ENCODE results near the gene CARF. TPM values are rescaled to one million over a fixed set of nuclear protein-coding genes. Genes with fewer than 3 reads are reported as not detected.
A peak's percentile ranks its signal among the peaks of the same experiment; 100 is the strongest.
"Not testable (repeated sequence)": the region's sequence is repeated elsewhere in the genome, so short reads cannot be mapped to it uniquely, and the experiment has no call there.

The CARF gene
- total RNA-seq, 1 experiment from 2014 or later, result 4.2 TPM

- no peak overlapping the region for H2BK15ac ChIP-seq (ENCODE audit: low read depth, low read length)
- H4K20me1 ChIP-seq (ENCODE audit: control insufficient read depth, insufficient read depth, insufficient read length), result no peaks in the 10 kb centered on the region
- no peak overlapping the region for H3K4ac ChIP-seq (ENCODE audit: low read depth, low read length)
- no peak overlapping the region for H4K8ac ChIP-seq (replicated peaks; ENCODE audit: insufficient read length, low read depth, low read length)
- H3K79me2 ChIP-seq (ENCODE audit: insufficient read depth, low read length), result peaks cover 32% of the 10 kb centered on the region; the same call in 1 of the 2 replicates
- H3K56ac ChIP-seq (ENCODE audit: insufficient read length, low read depth, low read length), result no peak overlapping the region
- no peaks in the 10 kb centered on the region for H3K27me3 ChIP-seq (ENCODE audit: insufficient read depth, low read length)
- H3K27ac ChIP-seq (ENCODE audit: insufficient read length, low read depth, low read length), result no peak overlapping the region
- H3K23me2 ChIP-seq (ENCODE audit: insufficient read length, low read depth, low read length, poor library complexity, severe bottlenecking), result no peaks in the 10 kb centered on the region
- peaks cover 5% of the 10 kb centered on the region for H3K79me1 ChIP-seq (ENCODE audit: insufficient read depth, low read depth, low read length, poor library complexity, severe bottlenecking)
- peak overlapping the region in 2 of 3 experiments; percentile 23 to 74; a peak in 3 of 7 replicates for H3K27ac Mint-ChIP-seq
- TF ChIP-seq CTCF (conservative IDR thresholded peaks at IDR 0.05), result no peak
- no peak overlapping the region for H2AK5ac ChIP-seq (ENCODE audit: insufficient read length, low read length)
- no peak overlapping the region for H4K5ac ChIP-seq (ENCODE audit: insufficient read length, low read depth, low read length)
- H3K4me1 ChIP-seq (ENCODE audit: insufficient read depth, low read length), result no peaks in the 10 kb centered on the region
- no peak overlapping the region for H2AFZ ChIP-seq (ENCODE audit: low read length)
- H2BK20ac ChIP-seq (ENCODE audit: low read depth, low read length, poor library complexity, severe bottlenecking), result no peak overlapping the region
- no peaks in the 10 kb centered on the region for H3K27me3 Mint-ChIP-seq (ENCODE audit: low read depth)
- no peak overlapping the region for H2BK12ac ChIP-seq (ENCODE audit: insufficient read length, low read depth, low read length)
- no peak overlapping the region for H3K9ac ChIP-seq (ENCODE audit: extremely low read depth, insufficient read length, low read length)
- H3K36me3 Mint-ChIP-seq (ENCODE audit: insufficient read depth in 1 of 3, low read depth in 3 of 3), result peaks cover 36 to 45% (median 38%) of the 10 kb centered on the region in 3 experiments
- H3K23ac ChIP-seq (ENCODE audit: insufficient read length, low read depth, low read length), result no peak overlapping the region
- no peak overlapping the region for H2BK120ac ChIP-seq (ENCODE audit: low read depth, low read length, poor library complexity, severe bottlenecking)
- DNase-seq, result no peak
- H3K4me2 ChIP-seq (ENCODE audit: insufficient read depth, insufficient read length, low read length), result peak overlapping the region; percentile 35
- H3T11ph ChIP-seq (ENCODE audit: low read length), result no peak overlapping the region
- H3K4me3 Mint-ChIP-seq, result peak overlapping the region; percentile 99 to 100
- H3K4me1 Mint-ChIP-seq, result peaks cover 14 to 18% of the 10 kb centered on the region in 2 experiments; a peak in 3 of 4 replicates
- no peak overlapping the region for H3K18ac ChIP-seq (ENCODE audit: insufficient read length, low read depth, low read length)
- no peak overlapping the region for H4K91ac ChIP-seq (ENCODE audit: insufficient read length, low read depth, low read length)
- no peak overlapping the region for H3K14ac ChIP-seq (ENCODE audit: insufficient read depth, low read length)
- no peaks in the 10 kb centered on the region for H3K9me3 ChIP-seq (ENCODE audit: control insufficient read depth, low read depth, low read length)
- no CpG with 5 or more reads among the region's 6 CpGs for WGBS (ENCODE audit: extremely low coverage, insufficient read length, low lambda C conversion rate)
- no peak overlapping the region for H2BK5ac ChIP-seq (ENCODE audit: insufficient read length, low read length)
- peaks cover 3 to 8% of the 10 kb centered on the region in 2 experiments; a peak in 4 of 5 replicates for H3K9me3 Mint-ChIP-seq
These were observed 2.5 kb upstream of the CARF start for GRCh38 chr2:202909394-202910192.

- not testable (repeated sequence) for H4K20me1 ChIP-seq (ENCODE audit: control insufficient read depth, insufficient read depth, insufficient read length)
These were observed 1.8 kb upstream of the CARF start for GRCh38 chr2:202910250-202910649.

More at GRCh38 chr2:202910250-202910649, 1.8 kb upstream of the CARF start:
- H2BK12ac ChIP-seq (ENCODE audit: insufficient read length, low read depth, low read length); H3K14ac ChIP-seq (ENCODE audit: insufficient read depth, low read length); H3K27ac ChIP-seq (ENCODE audit: insufficient read length, low read depth, low read length); DNase-seq; H3K4ac ChIP-seq (ENCODE audit: low read depth, low read length); H3K4me1 ChIP-seq (ENCODE audit: insufficient read depth, low read length); H3T11ph ChIP-seq (ENCODE audit: low read length); H3K56ac ChIP-seq (ENCODE audit: insufficient read length, low read depth, low read length); H2BK5ac ChIP-seq (ENCODE audit: insufficient read length, low read length); H3K23ac ChIP-seq (ENCODE audit: insufficient read length, low read depth, low read length); H2BK20ac ChIP-seq (ENCODE audit: low read depth, low read length, poor library complexity, severe bottlenecking); H3K9me3 Mint-ChIP-seq; H2BK15ac ChIP-seq (ENCODE audit: low read depth, low read length); H2BK120ac ChIP-seq (ENCODE audit: low read depth, low read length, poor library complexity, severe bottlenecking); H3K79me1 ChIP-seq (ENCODE audit: insufficient read depth, low read depth, low read length, poor library complexity, severe bottlenecking); H2AK5ac ChIP-seq (ENCODE audit: insufficient read length, low read length); H3K23me2 ChIP-seq (ENCODE audit: insufficient read length, low read depth, low read length, poor library complexity, severe bottlenecking); H4K91ac ChIP-seq (ENCODE audit: insufficient read length, low read depth, low read length); H4K5ac ChIP-seq (ENCODE audit: insufficient read length, low read depth, low read length); H2AFZ ChIP-seq (ENCODE audit: low read length); H3K27me3 Mint-ChIP-seq (ENCODE audit: low read depth); H4K8ac ChIP-seq (replicated peaks; ENCODE audit: insufficient read length, low read depth, low read length); H3K9me3 ChIP-seq (ENCODE audit: control insufficient read depth, low read depth, low read length); H3K27me3 ChIP-seq (ENCODE audit: insufficient read depth, low read length); H3K18ac ChIP-seq (ENCODE audit: insufficient read length, low read depth, low read length): not testable (repeated sequence)
- peaks cover 14 to 18% of the 10 kb centered on the region in 2 experiments; a peak in 3 of 4 replicates for H3K4me1 Mint-ChIP-seq
- Histone ChIP-seq H3K9ac (ENCODE audit: extremely low read depth, insufficient read length, low read length) (peak overlapping the region; percentile 83), H3K4me2 (ENCODE audit: insufficient read depth, insufficient read length, low read length) (peak overlapping the region; percentile 35), H3K79me2 (ENCODE audit: insufficient read depth, low read length) (peaks cover 32% of the 10 kb centered on the region; the same call in 1 of the 2 replicates)
- peak overlapping the region in 1 of 3 experiments; percentile 74; a peak in 2 of 7 replicates for H3K27ac Mint-ChIP-seq
- peak overlapping the region; percentile 99 to 100 for H3K4me3 Mint-ChIP-seq
- WGBS (ENCODE audit: extremely low coverage, insufficient read length, low lambda C conversion rate), result no CpG with 5 or more reads among the region's 5 CpGs
- peaks cover 31 to 40% (median 33%) of the 10 kb centered on the region in 3 experiments for H3K36me3 Mint-ChIP-seq (ENCODE audit: insufficient read depth in 1 of 3, low read depth in 3 of 3)
